HG03521 (cell line): ENCODE results near the gene TBP.
"Not testable (repeated sequence)": the region's sequence is repeated elsewhere in the genome, so short reads cannot be mapped to it uniquely, and the experiment has no call there.

ENCODE experiments used
- ATAC-seq: cut with Tn5 transposase; IDR thresholded peaks from one replicate; pipeline ENCODE4 v1.9.1; 2021; ENCODE audit warnings: mild to moderate bottlenecking, moderate library complexity; ENCODE audit not compliant: unreplicated experiment

The TBP gene

GRCh38 chr6:170597278-170597677, 43.1 kb downstream of the TBP start:
- no peak for ATAC-seq

GRCh38 chr6:170605574-170606259, 51.5 kb downstream of the TBP start:
- ATAC-seq, result no peak

- ATAC-seq, result not testable (repeated sequence)
Observed at GRCh38 chr6:170609225-170609624, 55.1 kb downstream of the TBP start.

- peak; percentile 77 for ATAC-seq
Observed at GRCh38 chr6:170612256-170612804, 58.2 kb downstream of the TBP start.

- not testable (repeated sequence) for ATAC-seq
Observed at GRCh38 chr6:170616020-170616554, 61.9 kb downstream of the TBP start.
